K562 (cell line): ENCODE measurements around the gene ERF. TPM values are rescaled to one million over a fixed set of nuclear protein-coding genes. Genes with fewer than 3 reads are reported as not detected.

ENCODE experiments used
- ATAC-seq: fragments of 200-7000 bp; cut with Tn5 transposase; 3 replicates; pipeline ENCODE4 v1.9.1; 2020; ENCODE audit warnings: moderate library complexity
- BruUV-seq: library from RNA; stranded (reverse); fragments of 400-500 nt; replicated peaks from 2 replicates; lab custom pipeline; 2021; lab: Mats Ljungman, UMichigan
- CTCF ChIA-PET: fragments of 300-600 bp; formaldehyde crosslinking; extraction: SDS; loops from one replicate; lab custom pipeline; 2021; ENCODE audit warnings: low intra/inter-chr PET ratio; lab: Yijun Ruan, JAX
- POLR2A ChIA-PET: fragments of 300-600, 350-650 bp; sonication (Branson Sonifier 250); formaldehyde crosslinking; extraction: SDS; loops from one replicate; lab custom pipeline; 2021; ENCODE audit warnings: antibody characterized with exemption, inconsistent platforms; lab: Yijun Ruan, JAX
- DNase-seq, 4 experiments: peaks; one replicate each; pipeline versions ENCODE4 v3.0.0 to v3.0.0-alpha.2; 2011 to 2018; ENCODE audit warnings: low spot score in 3 of 4, mixed read lengths in 3 of 4; ENCODE audit errors: extremely low read depth in 1 of 4
- FAIRE-seq: peaks from 2 replicates; lab custom pipeline; 2011; peaks lifted over from hg19 to GRCh38; lab: Jason Lieb, UNC
- H2AFZ ChIP-seq: 2 replicates; pipeline ENCODE4 v1.6.0; 2011; ENCODE audit warnings: low read depth, low read length, control low read depth, inconsistent platforms
- H3K27ac ChIP-seq: fragments of 200-600 bp; 3 replicates; pipeline ENCODE4 v1.8.0; 2011; ENCODE audit warnings: low read depth, mild to moderate bottlenecking, control low read depth, inconsistent platforms, low read length, moderate library complexity, mixed read lengths; ENCODE audit errors: extremely low read depth
- H3K27me3 ChIP-seq, 2 experiments: fragments of 300-600 bp in 1 of 2; 2 replicates in 1 of 2; 3 replicates in 1 of 2; pipeline versions ENCODE4 v1.6.0 to v1.8.0; 2011; ENCODE audit warnings: inconsistent platforms in 2 of 2, low read length in 2 of 2, mild to moderate bottlenecking in 1 of 2, mixed read lengths in 1 of 2, moderate library complexity in 1 of 2; ENCODE audit not compliant: control insufficient read depth in 2 of 2, insufficient read depth in 2 of 2
- H3K36me3 ChIP-seq: fragments of 300-600 bp; 3 replicates; pipeline ENCODE4 v1.8.0; 2011; ENCODE audit warnings: mild to moderate bottlenecking, low read length, inconsistent platforms; ENCODE audit not compliant: control insufficient read depth, insufficient read depth
- H3K4me1 ChIP-seq, 2 experiments: fragments of 200-600 bp in 1 of 2; replicated peaks in 1 of 2; 2 replicates in 1 of 2; 3 replicates in 1 of 2; pipeline versions ENCODE4 v1.5.1 to v1.8.0; 2011; ENCODE audit warnings: inconsistent platforms in 2 of 2, low read length in 2 of 2, mild to moderate bottlenecking in 1 of 2, mixed read lengths in 1 of 2, moderate library complexity in 1 of 2; ENCODE audit not compliant: control insufficient read depth in 2 of 2, insufficient read depth in 2 of 2
- H3K4me2 ChIP-seq: 2 replicates; pipeline ENCODE4 v1.6.1; 2011; ENCODE audit warnings: low read length, control low read depth, inconsistent platforms, mixed read lengths; ENCODE audit not compliant: insufficient read depth
- H3K4me3 ChIP-seq: fragments of 200-600 bp; sonication (generic), shearing (Covaris generic); 2 replicates; pipeline ENCODE4 v1.5.1; 2016; ENCODE audit warnings: control low read depth, inconsistent platforms
- H3K79me2 ChIP-seq: fragments of 200-600 bp; 3 replicates; pipeline ENCODE4 v1.8.0; 2011; ENCODE audit warnings: low read length, inconsistent platforms; ENCODE audit not compliant: control insufficient read depth, insufficient read depth
- H3K9ac ChIP-seq, 2 experiments: 2 replicates each; pipeline versions ENCODE4 v1.6.0 to v1.6.1; 2011; ENCODE audit warnings: low read depth in 2 of 2, low read length in 2 of 2, control low read depth in 1 of 2, inconsistent platforms in 1 of 2, mild to moderate bottlenecking in 1 of 2, mixed read lengths in 1 of 2; ENCODE audit not compliant: insufficient read depth in 1 of 2
- H3K9me1 ChIP-seq: one replicate; pipeline ENCODE4 v1.6.0; 2011; ENCODE audit warnings: inconsistent platforms, mild to moderate bottlenecking, low read length, moderate library complexity; ENCODE audit not compliant: control insufficient read depth, insufficient read depth
- H3K9me3 ChIP-seq: replicated peaks from 2 replicates; pipeline ENCODE4 v1.5.1; 2011; ENCODE audit warnings: low read depth, low read length, inconsistent platforms; ENCODE audit not compliant: control insufficient read depth, insufficient read depth
- H4K20me1 ChIP-seq: replicated peaks from 2 replicates; pipeline ENCODE4 v1.6.1; 2011; ENCODE audit warnings: low read length, inconsistent platforms, mixed read lengths; ENCODE audit not compliant: control insufficient read depth, insufficient read depth
- ATF3 ChIP-seq, 2 experiments: fragments of 450-650 bp in 1 of 2; sonication (generic) in 1 of 2; formaldehyde crosslinking in 1 of 2; IDR thresholded peaks in 1 of 2; conservative IDR thresholded peaks in 1 of 2; 2 replicates each; pipeline versions ENCODE4 v1.6.1 to v1.8.1; 2016 to 2023; ENCODE audit warnings: mild to moderate bottlenecking in 2 of 2, moderate library complexity in 2 of 2, inconsistent platforms in 1 of 2, missing genetic modification reagents in 1 of 2
- CTCF ChIP-seq, 3 experiments: IDR thresholded peaks in 2 of 3; conservative IDR thresholded peaks in 1 of 3; 2 replicates each; pipeline ENCODE4 v1.5.1; 2011 to 2012; ENCODE audit warnings: low read length in 3 of 3, mild to moderate bottlenecking in 3 of 3, control low read depth in 2 of 3, improper control_type of control experiment in 1 of 3, inconsistent platforms in 1 of 3, low read depth in 1 of 3, mixed read lengths in 1 of 3, moderate library complexity in 1 of 3; ENCODE audit not compliant: insufficient read depth in 2 of 3
- DDX20 ChIP-seq: fragments of 450-650 bp; IDR thresholded peaks from 2 replicates; pipeline ENCODE4 v1.6.1; 2016; ENCODE audit warnings: missing genetic modification characterization, low read depth, mild to moderate bottlenecking, missing compliant biosample characterization, moderate library complexity
- PCBP2 ChIP-seq: fragments of 200-400 bp; formaldehyde crosslinking; IDR thresholded peaks from 2 replicates; pipeline ENCODE4 v1.6.1; 2018; ENCODE audit warnings: low read length, low read depth, mild to moderate bottlenecking, moderate library complexity; ENCODE audit not compliant: poor library complexity, severe bottlenecking
- RBFOX2 ChIP-seq: fragments of 200-400 bp; formaldehyde crosslinking; IDR thresholded peaks from 2 replicates; pipeline ENCODE4 v1.6.1; 2017; ENCODE audit warnings: low read depth, mild to moderate bottlenecking, low read length, moderate library complexity
- ZBTB33 ChIP-seq: sonication (generic); formaldehyde crosslinking; IDR thresholded peaks from 2 replicates; pipeline ENCODE4 v1.8.1; 2023; ENCODE audit warnings: mild to moderate bottlenecking, missing genetic modification reagents
- WGBS: fragments of 100-300 bp; shearing (Covaris generic); methylation state at CpG from one replicate; pipeline ENCODE4 v1.1.6; 2016; ENCODE audit warnings: low coverage, mixed read lengths; ENCODE audit not compliant: insufficient coverage; ENCODE audit errors: missing lambda C conversion rate; 5-methylcytosine and 5-hydroxymethylcytosine counted together
- in situ Hi-C: fragments of 300-500 bp; cut with MboI; formaldehyde crosslinking; loops from 4 replicates; pipeline ENCODE4 v1.15.0; 2018; ENCODE audit warnings: inconsistent platforms, mixed read lengths
- intact Hi-C: fragments of 100-400 bp; cut with micrococcal nuclease; formaldehyde crosslinking; loops from 2 replicates; pipeline ENCODE4 v1.14.2; 2022
- polyA plus RNA-seq, 8 experiments: library from polyadenylated mRNA; depleted of rRNA in 4 of 8; stranded (reverse) in 5 of 8; unstranded in 3 of 8; fragments of >200 nt; fragmentation: Nextera tagmentation in 2 of 8; fragmentation: Illumina TruSeq in 1 of 8; extraction: Ambion mirVana in 2 of 8; extraction: Trizol in 1 of 8; gene quantifications; 2 replicates each; pipeline versions ENCODE4 v1.2.1 to v1.2.3, GENCODE V29; 2011 to 2014; ENCODE audit warnings: inconsistent platforms in 1 of 8, missing spikeins in 1 of 8
- total RNA-seq, 7 experiments: library from RNA; depleted of rRNA in 6 of 7; stranded (reverse); fragments of >200 nt in 6 of 7; fragmentation: Illumina TruSeq in 2 of 7; extraction: Trizol in 2 of 7; gene quantifications; 2 replicates each; pipeline versions ENCODE4 v1.2.1 to v1.2.3, GENCODE V29; 2011 to 2021; ENCODE audit warnings: low replicate concordance in 1 of 7

Gene ERF
- total and polyA plus RNA-seq, 9 of the 15 experiments (the other 6 are each of a cell fraction or from before 2014, with no cell fraction given): 0.03 to 75.4 (median 27.0) TPM

- FAIRE-seq: no peak
- no peak for ATAC-seq
- no peak for DNase-seq
- in situ Hi-C loops: no loop called here
- H3K4me2 ChIP-seq: no peak overlapping the region
- 0 out of 2 replicates have a peak, but pooled peaks cover 8% of the 10 kb centered on the region for H4K20me1 ChIP-seq
- POLR2A ChIA-PET: interaction anchor here (1.8 kb wide), 1 partner anchor 13 kb away, joined by 6 read pairs; the partner anchor contains the start of genes PAFAH1B3 and PRR19
- TF ChIP-seq RBFOX2 (peak; percentile 25; the same call in 1 of the 2 replicates), ATF3 (IDR thresholded peaks at IDR 0.05) (0 out of 2 replicates have a peak, but pooled peaks have one; percentile 21), ATF3 (CRISPR knock-in tag; conservative IDR thresholded peaks at IDR 0.05) (no peak), PCBP2 (no peak), ZBTB33 (peak; percentile 63), CTCF (IDR thresholded peaks at IDR 0.05 in 2 of 3, conservative IDR thresholded peaks at IDR 0.05 in 1 of 3; ENCODE audit: insufficient read depth in 2 of 3, low read depth in 1 of 3, low read length in 3 of 3) (peak in 1 of 3 experiments; percentile 1; a peak in 1 of 6 replicates), DDX20 (tag) (no peak)
- H3K9me3 ChIP-seq: no peaks in the 10 kb centered on the region
- peak overlapping the region in 1 of 2 experiments; percentile 45; a peak in 2 of 4 replicates for H3K9ac ChIP-seq
- H3K4me1 ChIP-seq: peaks cover 16 to 85% of the 10 kb centered on the region in 2 experiments; a peak in 4 of 5 replicates
- 94% methylated on average over 20 of the region's 22 CpGs for WGBS
- no peak overlapping the region for H3K4me3 ChIP-seq
- CTCF ChIA-PET: no interaction called here
- H2AFZ ChIP-seq: no peak overlapping the region
- no TSS peak for BruUV-seq
- intact Hi-C loops: no loop called here
- peaks cover 25% of the 10 kb centered on the region for H3K79me2 ChIP-seq
- H3K27me3 ChIP-seq: no peaks in the 10 kb centered on the region
- H3K36me3 ChIP-seq: peaks cover 75% of the 10 kb centered on the region; the same call in 2 of the 3 replicates
- H3K9me1 ChIP-seq: no peaks in the 10 kb centered on the region
- H3K27ac ChIP-seq: no peak overlapping the region
Observed at GRCh38 chr19:42288881-42289555, 34.1 kb upstream of the ERF start.
